ENCODE results near the gene PPP6R1. TPM values are rescaled to one million over a fixed set of nuclear protein-coding genes. Genes with fewer than 3 reads are reported as not detected.
A peak's percentile ranks its signal among the peaks of the same experiment; 100 is the strongest.

Gene PPP6R1
- polyA plus RNA-seq, 3 donors = 16.9 to 91.3 (median 22.0) TPM

GRCh38 chr19:55283548-55284377 lies 24.9 kb upstream of the PPP6R1 start, which contains the start of gene BRSK1:
TSS of gene BRSK1 (plus strand) at chr19:55283997. CDS start at chr19:55284443, 446 bp downstream.
- DNase-seq = no peak
- Mint-ChIP-seq H3K4me3 (peak within 1 kb of the TSS in 1 of 2 donors; percentile 55), H3K4me1 (peaks cover 19% of the 10 kb centered on the region), H3K27ac (peak within 1 kb of the TSS in 1 of 7 donors; percentile 35), H3K36me3 (no peaks in the 10 kb centered on the region), H3K27me3 (ENCODE audit: low read depth in 3 of 3) (peaks cover 16 to 22% (median 22%) of the 10 kb centered on the region in 3 donors), H3K9me3 (peaks cover 0 to 7% (median 0%) of the 10 kb centered on the region in 7 donors)
- Histone ChIP-seq H3K36me3 (replicated peaks in 1 of 2; ENCODE audit: control insufficient read depth in 1 of 2, insufficient read depth in 2 of 2, low read length in 2 of 2) (no peaks in the 10 kb centered on the region), H3K4me2 (replicated peaks; ENCODE audit: extremely low read depth, low read length, poor library complexity, severe bottlenecking) (no peak within 1 kb of the TSS), H3K9me3 (replicated peaks in 1 of 2; ENCODE audit: control insufficient read depth in 1 of 2, insufficient read depth in 1 of 2, low read length in 2 of 2) (no peaks in the 10 kb centered on the region), H3K27ac (ENCODE audit: low read depth in 1 of 2, low read length in 2 of 2) (no peak within 1 kb of the TSS), H3K4me1 (ENCODE audit: control insufficient read depth in 1 of 2, insufficient read depth in 2 of 2, low read length in 2 of 2) (peaks cover 13 to 20% of the 10 kb centered on the region in 2 donors), H3K9ac (ENCODE audit: insufficient read depth, low read length, poor library complexity, severe bottlenecking) (no peak within 1 kb of the TSS), H4K20me1 (ENCODE audit: insufficient read depth, low read length) (no peaks in the 10 kb centered on the region), H3K4me3 (replicated peaks in 1 of 3; ENCODE audit: low read depth in 2 of 3, low read length in 3 of 3) (no peak within 1 kb of the TSS), H3K27me3 (ENCODE audit: control insufficient read depth in 2 of 2, insufficient read depth in 2 of 2, low read length in 2 of 2) (peaks cover 0 to 8% of the 10 kb centered on the region in 2 donors), H3K79me2 (ENCODE audit: insufficient read depth, low read length) (peaks cover 4% of the 10 kb centered on the region), H2AFZ (ENCODE audit: insufficient read depth, low read depth, low read length, poor library complexity, severe bottlenecking) (no peak within 1 kb of the TSS)
- intact Hi-C loops (cut with micrococcal nuclease) = no loop called here
- TF ChIP-seq CTCF (IDR thresholded peaks at IDR 0.05) = no peak
- WGBS (ENCODE audit: insufficient coverage) = 66% methylated on average over 5 of the region's 44 CpGs

GRCh38 chr19:55279770-55280643 lies 21.2 kb upstream of the PPP6R1 start, which contains the start of gene HSPBP1:
TSS of gene HSPBP1 (minus strand) at chr19:55280110. CDS start at chr19:55279608, 502 bp downstream.
- peak; percentile 82 to 84 (median 83) for DNase-seq
- Histone ChIP-seq H3K27me3 (ENCODE audit: control insufficient read depth in 2 of 2, insufficient read depth in 2 of 2, low read length in 2 of 2) (peaks cover 0 to 8% of the 10 kb centered on the region in 2 donors), H3K9ac (ENCODE audit: insufficient read depth, low read length, poor library complexity, severe bottlenecking) (peak within 1 kb of the TSS; percentile 68), H3K4me1 (ENCODE audit: control insufficient read depth in 1 of 2, insufficient read depth in 2 of 2, low read length in 2 of 2) (peaks cover 30 to 39% of the 10 kb centered on the region in 2 donors), H3K36me3 (replicated peaks in 1 of 2; ENCODE audit: control insufficient read depth in 1 of 2, insufficient read depth in 2 of 2, low read length in 2 of 2) (peaks cover 0 to 2% of the 10 kb centered on the region in 2 donors), H2AFZ (ENCODE audit: insufficient read depth, low read depth, low read length, poor library complexity, severe bottlenecking) (peak within 1 kb of the TSS; percentile 85), H3K4me3 (replicated peaks in 1 of 3; ENCODE audit: low read depth in 2 of 3, low read length in 3 of 3) (peak within 1 kb of the TSS; percentile 53 to 98 (median 78)), H3K9me3 (replicated peaks in 1 of 2; ENCODE audit: control insufficient read depth in 1 of 2, insufficient read depth in 1 of 2, low read length in 2 of 2) (no peaks in the 10 kb centered on the region), H3K27ac (ENCODE audit: low read depth in 1 of 2, low read length in 2 of 2) (peak within 1 kb of the TSS; percentile 70 to 81), H4K20me1 (ENCODE audit: insufficient read depth, low read length) (no peaks in the 10 kb centered on the region), H3K79me2 (ENCODE audit: insufficient read depth, low read length) (peaks cover 4% of the 10 kb centered on the region), H3K4me2 (replicated peaks; ENCODE audit: extremely low read depth, low read length, poor library complexity, severe bottlenecking) (peak within 1 kb of the TSS; percentile 88)
- Mint-ChIP-seq H3K27ac (peak within 1 kb of the TSS; percentile 92 to 99 (median 96)), H3K27me3 (ENCODE audit: low read depth in 3 of 3) (peaks cover 12 to 18% (median 18%) of the 10 kb centered on the region in 3 donors), H3K36me3 (peaks cover 12 to 13% of the 10 kb centered on the region in 2 donors), H3K4me3 (peak within 1 kb of the TSS; percentile 98 to 99), H3K9me3 (peaks cover 0 to 5% (median 0%) of the 10 kb centered on the region in 7 donors), H3K4me1 (peaks cover 37% of the 10 kb centered on the region)
- intact Hi-C loops (cut with micrococcal nuclease) = loop anchor here in 1 of 2 donors (2.0 kb wide), 1 partner anchor 21 kb away; the partner anchor contains the start of gene PPP6R1
- TF ChIP-seq CTCF (IDR thresholded peaks at IDR 0.05) = no peak
- WGBS (ENCODE audit: insufficient coverage) = under 1% methylated on average over 43 of the region's 52 CpGs

All from CD14-positive monocyte (primary cell).